ENCODE data around the gene CENPE. TPM values are rescaled to one million over a fixed set of nuclear protein-coding genes. Genes with fewer than 3 reads are reported as not detected.

Gene CENPE
- total RNA-seq, 1 experiment from 2014 or later, result 30.3 TPM

DNA sequence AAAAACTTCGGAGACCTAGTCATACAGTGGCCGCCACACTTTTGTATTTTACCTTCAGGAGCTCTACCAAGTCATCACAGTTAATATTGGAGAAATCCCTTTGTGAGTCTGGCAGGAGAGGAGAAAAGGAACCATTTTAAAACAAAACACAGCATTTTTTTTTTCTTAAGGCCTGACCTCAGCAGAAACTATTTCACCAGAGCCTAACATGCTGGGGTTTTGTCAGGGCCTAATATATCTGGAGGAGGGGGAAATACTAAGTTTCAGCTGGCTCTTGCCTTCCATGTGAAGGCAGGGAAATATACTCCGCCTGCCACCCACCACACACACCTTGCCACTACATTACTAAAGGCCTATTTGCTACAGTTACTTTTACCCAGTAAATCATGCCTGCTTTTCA lies 72.0 kb downstream of the CENPE start:
- H3K4me3 ChIP-seq (ENCODE audit: low read depth, low read length), result no peak overlapping the region
- intact Hi-C loops (cut with micrococcal nuclease; ENCODE audit: unreplicated experiment), result no loop called here
- no peaks in the 10 kb centered on the region for H3K4me1 Mint-ChIP-seq (ENCODE audit: low read depth, unreplicated experiment)
- no peaks in the 10 kb centered on the region for H3K27me3 ChIP-seq (replicated peaks; ENCODE audit: control insufficient read depth, insufficient read depth, low read length)
- BruUV-seq (replicated peaks), result no TSS peak
- peaks cover 47% of the 10 kb centered on the region for H3K36me3 Mint-ChIP-seq (ENCODE audit: insufficient read depth, unreplicated experiment)
- no peak for TF ChIP-seq CTCF (IDR thresholded peaks at IDR 0.05; ENCODE audit: insufficient read depth in 1 of 2, low read depth in 1 of 2, low read length in 1 of 2, severe bottlenecking in 1 of 2, unreplicated experiment in 1 of 2)
- H3K27me3 Mint-ChIP-seq (ENCODE audit: insufficient read depth, unreplicated experiment), result no peaks in the 10 kb centered on the region
- H3K9me3 Mint-ChIP-seq (ENCODE audit: unreplicated experiment), result no peaks in the 10 kb centered on the region
- H3K36me3 ChIP-seq (ENCODE audit: control insufficient read depth, insufficient read depth, low read length), result no peaks in the 10 kb centered on the region
- ChIA-PET CTCF (no interaction called here), POLR2A (no interaction called here)
- no peak for DNase-seq
- H3K4me1 ChIP-seq, result no peaks in the 10 kb centered on the region
- H3K9me3 ChIP-seq, result no peaks in the 10 kb centered on the region
- no peak overlapping the region for H3K4me3 Mint-ChIP-seq (ENCODE audit: unreplicated experiment)
- no peak overlapping the region for H3K27ac Mint-ChIP-seq (ENCODE audit: unreplicated experiment)

DNA sequence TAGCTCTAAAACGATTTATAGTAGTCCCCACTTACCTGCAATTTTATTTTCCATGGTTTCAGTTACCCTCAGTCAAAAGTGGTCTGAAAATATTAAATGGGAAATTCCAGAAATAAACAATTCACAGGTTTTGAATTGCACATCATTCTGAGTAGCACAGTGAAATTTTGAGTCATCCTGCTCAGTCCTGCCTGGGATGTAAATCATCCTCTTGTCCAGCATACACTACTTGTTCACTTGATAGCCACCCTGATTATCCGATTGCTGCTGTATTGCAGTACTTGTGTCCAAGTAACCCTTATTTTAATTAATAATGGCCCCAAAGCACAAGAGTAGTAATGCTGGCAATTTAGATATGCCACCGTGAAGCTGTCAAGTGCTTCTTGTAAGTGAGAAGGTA lies 75.0 kb downstream of the CENPE start:
- DNase-seq, result no peak
- Mint-ChIP-seq H3K4me1 (ENCODE audit: low read depth, unreplicated experiment) (no peaks in the 10 kb centered on the region), H3K4me3 (ENCODE audit: unreplicated experiment) (no peak overlapping the region), H3K36me3 (ENCODE audit: insufficient read depth, unreplicated experiment) (peaks cover 45% of the 10 kb centered on the region), H3K27me3 (ENCODE audit: insufficient read depth, unreplicated experiment) (no peaks in the 10 kb centered on the region), H3K9me3 (ENCODE audit: unreplicated experiment) (no peaks in the 10 kb centered on the region), H3K27ac (ENCODE audit: unreplicated experiment) (no peak overlapping the region)
- intact Hi-C loops (cut with micrococcal nuclease; ENCODE audit: unreplicated experiment), result no loop called here
- Histone ChIP-seq H3K36me3 (ENCODE audit: control insufficient read depth, insufficient read depth, low read length) (no peaks in the 10 kb centered on the region), H3K4me1 (no peaks in the 10 kb centered on the region), H3K4me3 (ENCODE audit: low read depth, low read length) (no peak overlapping the region), H3K9me3 (no peaks in the 10 kb centered on the region), H3K27me3 (replicated peaks; ENCODE audit: control insufficient read depth, insufficient read depth, low read length) (no peaks in the 10 kb centered on the region)
- no TSS peak for BruUV-seq (replicated peaks)
- no peak for TF ChIP-seq CTCF (IDR thresholded peaks at IDR 0.05; ENCODE audit: insufficient read depth in 1 of 2, low read depth in 1 of 2, low read length in 1 of 2, severe bottlenecking in 1 of 2, unreplicated experiment in 1 of 2)
- POLR2A ChIA-PET, result no interaction called here
- CTCF ChIA-PET, result no interaction called here

- Histone ChIP-seq H3K4me1 (no peaks in the 10 kb centered on the region), H3K4me3 (ENCODE audit: low read depth, low read length) (no peak overlapping the region), H3K9me3 (no peaks in the 10 kb centered on the region), H3K27me3 (replicated peaks; ENCODE audit: control insufficient read depth, insufficient read depth, low read length) (no peaks in the 10 kb centered on the region), H3K36me3 (ENCODE audit: control insufficient read depth, insufficient read depth, low read length) (no peaks in the 10 kb centered on the region)
- intact Hi-C loops (cut with micrococcal nuclease; ENCODE audit: unreplicated experiment), result no loop called here
- Mint-ChIP-seq H3K4me3 (ENCODE audit: unreplicated experiment) (no peak overlapping the region), H3K4me1 (ENCODE audit: low read depth, unreplicated experiment) (no peaks in the 10 kb centered on the region), H3K9me3 (ENCODE audit: unreplicated experiment) (no peaks in the 10 kb centered on the region), H3K27me3 (ENCODE audit: insufficient read depth, unreplicated experiment) (no peaks in the 10 kb centered on the region), H3K36me3 (ENCODE audit: insufficient read depth, unreplicated experiment) (peaks cover 24% of the 10 kb centered on the region), H3K27ac (ENCODE audit: unreplicated experiment) (no peak overlapping the region)
- DNase-seq, result no peak
- no TSS peak for BruUV-seq (replicated peaks)
- no peak for TF ChIP-seq CTCF (IDR thresholded peaks at IDR 0.05; ENCODE audit: insufficient read depth in 1 of 2, low read depth in 1 of 2, low read length in 1 of 2, severe bottlenecking in 1 of 2, unreplicated experiment in 1 of 2)
- POLR2A ChIA-PET, result no interaction called here
- CTCF ChIA-PET, result no interaction called here
Measured at GRCh38 chr4:103118166-103118565, 80.0 kb downstream of the CENPE start.

Data from Caco-2 (cell line).